Dendritic cell treated with granulocyte-macrophage colony-stimulating factor and Interleukin-4, amounts not matched to agents 40 ng/mL and 50 ng/mL, for 4 days (primary cell): ENCODE results near the gene MAST4.
A peak's percentile ranks its signal among the peaks of the same experiment; 100 is the strongest.

ENCODE experiments used
- H3K27ac Mint-ChIP-seq: one replicate; pipeline ENCODE4 v1.8.0; 2022; ENCODE audit warnings: mild to moderate bottlenecking, mixed read lengths
- H3K27me3 Mint-ChIP-seq: one replicate; pipeline ENCODE4 v1.8.0; 2022; ENCODE audit warnings: mild to moderate bottlenecking, mixed read lengths
- H3K36me3 Mint-ChIP-seq: one replicate; pipeline ENCODE4 v1.8.0; 2022; ENCODE audit warnings: low read depth, mixed read lengths
- H3K4me1 Mint-ChIP-seq: one replicate; pipeline ENCODE4 v1.8.0; 2022; ENCODE audit warnings: low read depth, mixed read lengths
- H3K4me3 Mint-ChIP-seq: one replicate; pipeline ENCODE4 v1.8.0; 2022; ENCODE audit warnings: mild to moderate bottlenecking, moderate library complexity, mixed read lengths
- H3K9me3 Mint-ChIP-seq: one replicate; pipeline ENCODE4 v1.8.0; 2022; ENCODE audit warnings: mixed read lengths
- intact Hi-C: fragments of 100-400 bp; cut with micrococcal nuclease; formaldehyde crosslinking; loops from one replicate; pipeline ENCODE4 v1.15.0; 2022

Gene MAST4

GRCh38 chr5:67154556-67155206 lies 558.5 kb downstream of the MAST4 start:
- Mint-ChIP-seq H3K27me3 (no peaks in the 10 kb centered on the region), H3K27ac (no peak overlapping the region), H3K4me1 (peaks cover 15% of the 10 kb centered on the region), H3K36me3 (no peaks in the 10 kb centered on the region), H3K9me3 (no peaks in the 10 kb centered on the region), H3K4me3 (no peak overlapping the region)
- intact Hi-C loops: loop anchor here (5.0 kb wide), 1 partner anchor 342 kb away; no protein-coding TSS in a partner anchor

- Mint-ChIP-seq H3K36me3 (no peaks in the 10 kb centered on the region), H3K27ac (no peak overlapping the region), H3K9me3 (no peaks in the 10 kb centered on the region), H3K27me3 (no peaks in the 10 kb centered on the region), H3K4me3 (no peak overlapping the region), H3K4me1 (peaks cover 23% of the 10 kb centered on the region)
- intact Hi-C loops: loop anchor here (1.0 kb wide), 1 partner anchor 52 kb away; no protein-coding TSS in a partner anchor
Measured at GRCh38 chr5:67156976-67157583, 560.9 kb downstream of the MAST4 start.

GRCh38 chr5:67160272-67160671 lies 564.1 kb downstream of the MAST4 start:
- H3K4me3 Mint-ChIP-seq: no peak overlapping the region
- H3K4me1 Mint-ChIP-seq: peaks cover 55% of the 10 kb centered on the region
- intact Hi-C loops: no loop called here
- no peaks in the 10 kb centered on the region for H3K27me3 Mint-ChIP-seq
- H3K9me3 Mint-ChIP-seq: no peaks in the 10 kb centered on the region
- H3K27ac Mint-ChIP-seq: no peak overlapping the region
- peaks cover 16% of the 10 kb centered on the region for H3K36me3 Mint-ChIP-seq

DNA sequence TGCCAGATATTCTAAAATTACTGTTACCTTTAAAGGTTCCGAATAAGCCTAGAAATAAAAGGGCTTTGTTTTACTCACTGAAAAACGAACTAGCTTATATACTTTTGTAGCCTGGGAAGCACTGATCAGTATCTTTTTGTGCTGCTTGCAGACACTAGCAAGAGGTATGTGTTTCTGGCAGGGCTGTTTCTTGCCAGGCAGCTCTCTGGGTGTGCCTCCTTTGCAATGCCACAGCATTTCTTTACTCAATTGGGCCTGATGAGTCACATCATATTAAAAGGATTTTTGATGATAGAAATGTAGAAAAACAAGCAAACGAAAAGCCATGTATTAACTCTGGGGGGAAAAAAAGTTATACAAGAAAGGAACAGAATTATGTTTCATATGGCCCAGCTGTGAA lies 564.8 kb downstream of the MAST4 start:
- no peaks in the 10 kb centered on the region for H3K9me3 Mint-ChIP-seq
- peaks cover 16% of the 10 kb centered on the region for H3K36me3 Mint-ChIP-seq
- no peaks in the 10 kb centered on the region for H3K27me3 Mint-ChIP-seq
- intact Hi-C loops: no loop called here
- no peak overlapping the region for H3K4me3 Mint-ChIP-seq
- H3K4me1 Mint-ChIP-seq: peaks cover 62% of the 10 kb centered on the region
- H3K27ac Mint-ChIP-seq: no peak overlapping the region

DNA sequence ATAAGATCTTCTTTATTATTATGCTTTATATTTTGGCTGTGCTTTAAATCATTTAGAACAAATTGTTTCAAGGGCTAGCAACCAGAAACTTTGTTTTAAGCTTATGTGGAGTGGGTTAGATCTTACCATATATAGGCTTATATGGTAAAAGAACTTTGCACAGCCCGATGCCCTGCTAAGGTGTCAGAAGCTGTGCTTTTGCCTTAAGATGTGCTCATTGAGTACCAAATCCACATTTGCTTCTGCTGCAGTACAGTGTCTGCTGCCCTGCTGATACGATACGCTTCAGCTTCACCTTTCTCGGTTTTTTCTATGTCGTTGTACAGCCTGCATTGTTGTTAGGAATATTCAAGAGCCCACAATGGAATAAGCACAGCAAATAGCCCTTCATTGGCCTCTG lies 565.6 kb downstream of the MAST4 start:
- intact Hi-C loops: no loop called here
- Mint-ChIP-seq H3K27ac (no peak overlapping the region), H3K36me3 (peaks cover 16% of the 10 kb centered on the region), H3K4me1 (peaks cover 67% of the 10 kb centered on the region), H3K27me3 (no peaks in the 10 kb centered on the region), H3K9me3 (no peaks in the 10 kb centered on the region), H3K4me3 (no peak overlapping the region)

DNA sequence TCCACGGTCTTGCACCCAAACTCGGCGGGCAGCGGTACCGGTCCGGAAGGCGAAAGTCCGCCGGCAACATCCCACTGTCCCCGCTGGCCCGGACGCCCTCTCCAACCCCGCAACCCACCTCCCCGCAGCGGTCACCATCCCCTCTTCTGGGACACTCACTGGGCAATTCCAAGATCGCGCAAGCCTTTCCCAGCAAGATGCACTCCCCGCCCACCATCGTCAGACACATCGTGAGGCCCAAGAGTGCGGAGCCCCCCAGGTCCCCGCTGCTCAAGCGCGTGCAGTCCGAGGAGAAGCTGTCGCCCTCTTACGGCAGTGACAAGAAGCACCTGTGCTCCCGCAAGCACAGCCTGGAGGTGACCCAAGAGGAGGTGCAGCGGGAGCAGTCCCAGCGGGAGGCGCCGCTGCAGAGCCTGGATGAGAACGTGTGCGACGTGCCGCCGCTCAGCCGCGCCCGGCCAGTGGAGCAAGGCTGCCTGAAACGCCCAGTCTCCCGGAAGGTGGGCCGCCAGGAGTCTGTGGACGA lies 567.1 kb downstream of the MAST4 start:
- Mint-ChIP-seq H3K36me3 (peaks cover 16% of the 10 kb centered on the region), H3K27ac (peak overlapping the region; percentile 20), H3K4me1 (peaks cover 71% of the 10 kb centered on the region), H3K9me3 (no peaks in the 10 kb centered on the region), H3K27me3 (no peaks in the 10 kb centered on the region), H3K4me3 (peak overlapping the region; percentile 39)
- intact Hi-C loops: no loop called here

- H3K36me3 Mint-ChIP-seq: peaks cover 16% of the 10 kb centered on the region
- intact Hi-C loops: no loop called here
- peak overlapping the region; percentile 95 for H3K27ac Mint-ChIP-seq
- peaks cover 66% of the 10 kb centered on the region for H3K4me1 Mint-ChIP-seq
- H3K9me3 Mint-ChIP-seq: no peaks in the 10 kb centered on the region
- H3K4me3 Mint-ChIP-seq: peak overlapping the region; percentile 77
- no peaks in the 10 kb centered on the region for H3K27me3 Mint-ChIP-seq
Measured at GRCh38 chr5:67163863-67164595, 567.8 kb downstream of the MAST4 start.

- Mint-ChIP-seq H3K36me3 (peaks cover 16% of the 10 kb centered on the region), H3K4me1 (peaks cover 61% of the 10 kb centered on the region), H3K9me3 (no peaks in the 10 kb centered on the region), H3K27ac (peak overlapping the region; percentile 95), H3K4me3 (peak overlapping the region; percentile 77), H3K27me3 (no peaks in the 10 kb centered on the region)
- intact Hi-C loops: no loop called here
Measured at GRCh38 chr5:67164856-67165525, 568.8 kb downstream of the MAST4 start.

DNA sequence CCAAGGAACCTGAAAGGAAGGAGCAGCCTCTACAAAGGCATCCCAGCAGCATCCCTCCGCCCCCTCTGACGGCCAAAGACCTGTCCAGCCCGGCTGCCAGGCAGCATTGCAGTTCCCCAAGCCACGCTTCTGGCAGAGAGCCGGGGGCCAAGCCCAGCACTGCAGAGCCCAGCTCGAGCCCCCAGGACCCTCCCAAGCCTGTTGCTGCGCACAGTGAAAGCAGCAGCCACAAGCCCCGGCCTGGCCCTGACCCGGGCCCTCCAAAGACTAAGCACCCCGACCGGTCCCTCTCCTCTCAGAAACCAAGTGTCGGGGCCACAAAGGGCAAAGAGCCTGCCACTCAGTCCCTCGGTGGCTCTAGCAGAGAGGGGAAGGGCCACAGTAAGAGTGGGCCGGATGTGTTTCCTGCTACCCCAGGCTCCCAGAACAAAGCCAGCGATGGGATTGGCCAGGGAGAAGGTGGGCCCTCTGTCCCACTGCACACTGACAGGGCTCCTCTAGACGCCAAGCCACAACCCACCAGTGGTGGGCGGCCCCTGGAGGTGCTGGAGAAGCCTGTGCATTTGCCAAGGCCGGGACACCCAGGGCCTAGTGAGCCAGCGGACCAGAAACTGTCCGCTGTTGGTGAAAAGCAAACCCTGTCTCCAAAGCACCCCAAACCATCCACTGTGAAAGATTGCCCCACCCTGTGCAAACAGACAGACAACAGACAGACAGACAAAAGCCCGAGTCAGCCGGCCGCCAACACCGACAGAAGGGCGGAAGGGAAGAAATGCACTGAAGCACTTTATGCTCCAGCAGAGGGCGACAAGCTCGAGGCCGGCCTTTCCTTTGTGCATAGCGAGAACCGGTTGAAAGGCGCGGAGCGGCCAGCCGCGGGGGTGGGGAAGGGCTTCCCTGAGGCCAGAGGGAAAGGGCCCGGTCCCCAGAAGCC lies 569.6 kb downstream of the MAST4 start:
- Mint-ChIP-seq H3K9me3 (no peaks in the 10 kb centered on the region), H3K27me3 (no peaks in the 10 kb centered on the region), H3K27ac (peak overlapping the region; percentile 95), H3K4me1 (peaks cover 56% of the 10 kb centered on the region), H3K4me3 (peak overlapping the region; percentile 77), H3K36me3 (peaks cover 16% of the 10 kb centered on the region)
- intact Hi-C loops: loop anchor here (1.0 to 2.0 kb wide), 3 partner anchors 17 to 44 kb away; no protein-coding TSS in a partner anchor

GRCh38 chr5:67166460-67167285 lies 570.5 kb downstream of the MAST4 start:
- Mint-ChIP-seq H3K9me3 (no peaks in the 10 kb centered on the region), H3K36me3 (peaks cover 16% of the 10 kb centered on the region), H3K4me3 (peak overlapping the region; percentile 77), H3K4me1 (peaks cover 56% of the 10 kb centered on the region), H3K27ac (peak overlapping the region; percentile 95), H3K27me3 (no peaks in the 10 kb centered on the region)
- intact Hi-C loops: loop anchor here (1.0 to 2.0 kb wide), 3 partner anchors 16 to 43 kb away; no protein-coding TSS in a partner anchor

DNA sequence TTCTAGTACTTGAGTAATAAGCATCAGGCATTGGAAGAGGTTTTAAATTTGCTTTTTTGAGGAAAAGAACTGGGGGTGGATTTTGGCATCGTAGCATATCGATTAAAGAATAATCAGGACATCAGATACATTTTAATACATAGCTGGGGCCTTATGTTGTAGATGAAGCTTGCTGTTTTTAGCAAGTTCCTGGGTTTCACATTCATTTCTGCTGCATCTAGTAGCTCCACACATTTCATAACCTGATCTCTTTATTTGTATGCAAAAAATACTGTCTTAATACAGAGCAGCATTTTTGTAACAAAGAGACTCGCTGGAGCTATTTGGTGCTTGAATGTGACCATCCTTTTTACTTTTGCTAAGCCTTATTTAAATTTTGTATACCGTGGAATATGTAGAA lies 571.9 kb downstream of the MAST4 start:
- Mint-ChIP-seq H3K4me1 (peaks cover 44% of the 10 kb centered on the region), H3K27ac (peak overlapping the region; percentile 18), H3K9me3 (no peaks in the 10 kb centered on the region), H3K36me3 (peaks cover 9% of the 10 kb centered on the region), H3K4me3 (no peak overlapping the region), H3K27me3 (no peaks in the 10 kb centered on the region)
- intact Hi-C loops: no loop called here

DNA sequence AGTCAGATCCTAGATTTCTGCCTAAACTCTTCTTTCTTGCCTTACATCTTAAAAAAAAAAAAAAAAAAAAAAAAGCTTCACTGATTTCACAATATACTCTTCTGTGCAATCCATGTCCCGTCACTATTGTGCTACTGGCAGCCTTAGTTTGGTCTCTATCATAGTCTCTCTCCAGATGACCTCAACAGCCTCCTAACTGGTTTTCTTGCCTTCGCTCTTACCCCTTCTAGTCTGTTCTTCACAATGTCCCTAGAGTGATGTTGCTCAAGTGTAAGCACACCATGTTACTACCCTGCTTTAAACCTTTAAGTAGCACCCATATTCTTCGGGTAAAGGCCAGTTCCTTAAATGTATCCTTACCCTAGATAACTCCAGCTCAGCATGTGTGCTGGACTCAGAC lies 574.6 kb downstream of the MAST4 start:
- peaks cover 8% of the 10 kb centered on the region for H3K36me3 Mint-ChIP-seq
- no peaks in the 10 kb centered on the region for H3K9me3 Mint-ChIP-seq
- no peak overlapping the region for H3K4me3 Mint-ChIP-seq
- H3K4me1 Mint-ChIP-seq: peaks cover 26% of the 10 kb centered on the region
- intact Hi-C loops: no loop called here
- no peaks in the 10 kb centered on the region for H3K27me3 Mint-ChIP-seq
- no peak overlapping the region for H3K27ac Mint-ChIP-seq
